HepG2 (cell line): ENCODE results near the gene CMIP. TPM values are rescaled to one million over a fixed set of nuclear protein-coding genes. Genes with fewer than 3 reads are reported as not detected.
A peak's percentile ranks its signal among the peaks of the same experiment; 100 is the strongest.

Experiments used
- ADNP ChIP-seq: sonication (generic); formaldehyde crosslinking; IDR thresholded peaks from 2 replicates; pipeline ENCODE4 v1.4.0; 2020; ENCODE audit warnings: missing genetic modification reagents
- ATRX ChIP-seq: sonication (generic); formaldehyde crosslinking; IDR thresholded peaks from 2 replicates; pipeline ENCODE4 v1.4.0; 2020; ENCODE audit warnings: missing genetic modification reagents, borderline replicate concordance
- CBX2 ChIP-seq, 2 experiments: fragments of 200-600 bp in 1 of 2; sonication (generic); formaldehyde crosslinking in 1 of 2; IDR thresholded peaks; 2 replicates each; pipeline versions ENCODE4 v1.7.0 to v1.8.1; 2018 to 2022; ENCODE audit warnings: low read depth in 2 of 2, low read length in 1 of 2, mild to moderate bottlenecking in 1 of 2, missing genetic modification reagents in 1 of 2
- CC2D1A ChIP-seq: sonication (generic); formaldehyde crosslinking; IDR thresholded peaks from 2 replicates; pipeline ENCODE4 v1.8.1; 2023; ENCODE audit warnings: mild to moderate bottlenecking, missing genetic modification reagents
- CCAR2 ChIP-seq: fragments of 200-400 bp; formaldehyde crosslinking; optimal IDR thresholded peaks from 2 replicates; pipeline ENCODE3; 2018; ENCODE audit warnings: low read depth, mild to moderate bottlenecking, low read length, moderate library complexity
- CHD2 ChIP-seq: IDR thresholded peaks from 2 replicates; pipeline ENCODE4 v1.6.1; 2011; ENCODE audit warnings: low read depth, low read length, improper control_type of control experiment
- FOXP4 ChIP-seq: sonication (generic); formaldehyde crosslinking; IDR thresholded peaks from 2 replicates; pipeline ENCODE4 v1.4.0; 2020; ENCODE audit warnings: missing genetic modification reagents
- GRHL1 ChIP-seq: sonication (generic); formaldehyde crosslinking; conservative IDR thresholded peaks from 2 replicates; pipeline ENCODE4 v1.8.0; 2022; ENCODE audit warnings: missing genetic modification reagents
- HMG20A ChIP-seq: IDR thresholded peaks from 2 replicates; pipeline ENCODE4 v1.6.1; 2016; ENCODE audit warnings: borderline replicate concordance
- LBX2 ChIP-seq: sonication (generic); formaldehyde crosslinking; IDR thresholded peaks from 2 replicates; pipeline ENCODE4 v1.5.0; 2020; ENCODE audit warnings: missing genetic modification reagents, mild to moderate bottlenecking, borderline replicate concordance
- SMAD3 ChIP-seq: sonication (generic); formaldehyde crosslinking; IDR thresholded peaks from 2 replicates; pipeline ENCODE4 v1.4.0; 2020; ENCODE audit warnings: missing genetic modification reagents
- SNAPC2 ChIP-seq: sonication (generic); formaldehyde crosslinking; IDR thresholded peaks from 2 replicates; pipeline ENCODE4 v1.8.1; 2022; ENCODE audit warnings: mild to moderate bottlenecking, missing genetic modification reagents
- SPEN ChIP-seq: sonication (generic); formaldehyde crosslinking; IDR thresholded peaks from 2 replicates; pipeline ENCODE4 v1.5.1; 2020; ENCODE audit warnings: low read depth, mild to moderate bottlenecking, missing genetic modification reagents
- ZBTB33 ChIP-seq: sonication (generic); formaldehyde crosslinking; IDR thresholded peaks from 2 replicates; pipeline ENCODE4 v1.4.0; 2020; ENCODE audit warnings: missing genetic modification reagents
- ZBTB38 ChIP-seq: sonication (generic); formaldehyde crosslinking; IDR thresholded peaks from 2 replicates; pipeline ENCODE4 v1.5.1; 2020; ENCODE audit warnings: mild to moderate bottlenecking, missing genetic modification reagents
- ZFP41 ChIP-seq: sonication (generic); formaldehyde crosslinking; IDR thresholded peaks from 2 replicates; pipeline ENCODE4 v1.4.0; 2020; ENCODE audit warnings: mild to moderate bottlenecking, missing genetic modification reagents, borderline replicate concordance
- ZKSCAN5 ChIP-seq: sonication (generic); formaldehyde crosslinking; IDR thresholded peaks from 2 replicates; pipeline ENCODE4 v1.5.1; 2020; ENCODE audit warnings: mild to moderate bottlenecking, missing genetic modification reagents
- ZNF430 ChIP-seq: sonication (generic); formaldehyde crosslinking; IDR thresholded peaks from 2 replicates; pipeline ENCODE4 v1.9.0; 2021; ENCODE audit warnings: mild to moderate bottlenecking, missing genetic modification reagents
- ZNF446 ChIP-seq: sonication (generic); formaldehyde crosslinking; IDR thresholded peaks from 2 replicates; pipeline ENCODE4 v1.5.0; 2020; ENCODE audit warnings: mild to moderate bottlenecking, missing genetic modification reagents
- ZNF460 ChIP-seq: sonication (generic); formaldehyde crosslinking; IDR thresholded peaks from 2 replicates; pipeline ENCODE4 v1.5.1; 2020; ENCODE audit warnings: missing genetic modification reagents, mild to moderate bottlenecking, borderline replicate concordance
- ZNF644 ChIP-seq: IDR thresholded peaks from 2 replicates; pipeline ENCODE4 v1.6.1; 2016; ENCODE audit warnings: low read depth
- polyA plus RNA-seq, 8 experiments: library from polyadenylated mRNA; depleted of rRNA in 3 of 8; stranded (reverse) in 7 of 8; unstranded in 1 of 8; fragments of >200 nt; fragmentation: Illumina TruSeq in 4 of 8; extraction: Trizol in 4 of 8; gene quantifications; 2 replicates each; pipeline versions ENCODE4 v1.2.1 to v1.2.3, GENCODE V29; 2011 to 2016; ENCODE audit warnings: low read depth in 4 of 8, missing spikeins in 1 of 8, mixed read lengths in 1 of 8; ENCODE audit not compliant: insufficient read depth in 1 of 8
- total RNA-seq, 5 experiments: library from RNA; depleted of rRNA; stranded (reverse); fragments of >200 nt; fragmentation: Illumina TruSeq; extraction: Trizol; gene quantifications; 2 replicates each; pipeline ENCODE4 v1.2.3, GENCODE V29; 2016; ENCODE audit warnings: low read depth in 1 of 5
- TF ChIP-seq, protein P1 (sequence below): sonication (generic); formaldehyde crosslinking; IDR thresholded peaks from 2 replicates; pipeline ENCODE4 v1.4.0; 2020; ENCODE audit warnings: mild to moderate bottlenecking, missing genetic modification reagents, borderline replicate concordance

The CMIP gene
- total and polyA plus RNA-seq, 2 of the 13 experiments (the other 11 are each of a cell fraction or from before 2014, with no cell fraction given), result 10.9 to 18.1 TPM

GRCh38 chr16:81592353-81592866 is 147.8 kb downstream of the CMIP start (continued):
- TF ChIP-seq GRHL1 (CRISPR knock-in tag) (no peak), CHD2 (no peak), HMG20A (CRISPR knock-in tag) (peak; percentile 86), SMAD3 (0 out of 2 replicates have a peak, but pooled peaks have one; percentile 61), ZNF446 (CRISPR knock-in tag) (no peak), ZBTB38 (peak; percentile 73), ZFP41 (CRISPR knock-in tag) (no peak), SNAPC2 (CRISPR knock-in tag) (no peak), CC2D1A (no peak), CBX2 (IDR thresholded peaks at IDR 0.05; ENCODE audit: low read depth, low read length) (no peak), CBX2 (CRISPR knock-in tag; IDR thresholded peaks at IDR 0.05; ENCODE audit: low read depth) (no peak), ZBTB33 (CRISPR knock-in tag) (peak; percentile 93), ZKSCAN5 (no peak), ATRX (no peak), ZNF460 (CRISPR knock-in tag) (no peak), ADNP (no peak), FOXP4 (CRISPR knock-in tag) (peak; percentile 59), ZNF644 (CRISPR knock-in tag) (peak; percentile 73; the same call in 1 of the 2 replicates), CCAR2 (no peak), SPEN (CRISPR knock-in tag) (no peak), LBX2 (CRISPR knock-in tag) (no peak), ZNF430 (CRISPR knock-in tag) (0 out of 2 replicates have a peak, but pooled peaks have one; percentile 16)
- TF ChIP-seq, protein P1, sequence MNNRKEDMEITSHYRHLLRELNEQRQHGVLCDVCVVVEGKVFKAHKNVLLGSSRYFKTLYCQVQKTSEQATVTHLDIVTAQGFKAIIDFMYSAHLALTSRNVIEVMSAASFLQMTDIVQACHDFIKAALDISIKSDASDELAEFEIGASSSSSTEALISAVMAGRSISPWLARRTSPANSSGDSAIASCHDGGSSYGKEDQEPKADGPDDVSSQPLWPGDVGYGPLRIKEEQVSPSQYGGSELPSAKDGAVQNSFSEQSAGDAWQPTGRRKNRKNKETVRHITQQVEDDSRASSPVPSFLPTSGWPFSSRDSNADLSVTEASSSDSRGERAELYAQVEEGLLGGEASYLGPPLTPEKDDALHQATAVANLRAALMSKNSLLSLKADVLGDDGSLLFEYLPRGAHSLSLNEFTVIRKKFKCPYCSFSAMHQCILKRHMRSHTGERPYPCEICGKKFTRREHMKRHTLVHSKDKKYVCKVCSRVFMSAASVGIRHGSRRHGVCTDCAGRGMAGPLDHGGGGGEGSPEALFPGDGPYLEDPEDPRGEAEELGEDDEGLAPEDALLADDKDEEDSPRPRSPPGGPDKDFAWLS (CRISPR knock-in tag), result no peak
